Epithelial cell of proximal tubule (primary cell): ENCODE measurements around the gene FGF2. TPM values are rescaled to one million over a fixed set of nuclear protein-coding genes. Genes with fewer than 3 reads are reported as not detected.
"Not testable (repeated sequence)": the region's sequence is repeated elsewhere in the genome, so short reads cannot be mapped to it uniquely, and the experiment has no call there.

ENCODE experiments used
- DNase-seq: peaks from one replicate; pipeline ENCODE4 v3.0.0-alpha.2; 2011; ENCODE audit warnings: low read depth
- H3K4me3 ChIP-seq: 2 replicates; pipeline ENCODE4 v1.5.1; 2011; ENCODE audit warnings: low read depth, mild to moderate bottlenecking, low read length
- CTCF ChIP-seq: conservative IDR thresholded peaks from 2 replicates; pipeline ENCODE4 v1.5.1; 2012; ENCODE audit warnings: low read depth, mild to moderate bottlenecking, low read length
- total RNA-seq: library from RNA; depleted of rRNA; stranded (reverse); fragments of >200 nt; gene quantifications from 2 replicates; pipeline ENCODE4 v1.2.3, GENCODE V29; 2015

Gene FGF2
- total RNA-seq, 1 donor from 2014 or later, result 11.4 TPM

GRCh38 chr4:122785099-122785498 lies 41.5 kb upstream of the FGF2 start:
- no peak for TF ChIP-seq CTCF
- DNase-seq, result no peak
- H3K4me3 ChIP-seq, result no peak overlapping the region

GRCh38 chr4:122786296-122786695 lies 40.3 kb upstream of the FGF2 start:
- H3K4me3 ChIP-seq, result not testable (repeated sequence)
- peak; percentile 32 for DNase-seq

- H3K4me3 ChIP-seq, DNase-seq: not testable (repeated sequence)
Measured at GRCh38 chr4:122786920-122787319, 39.7 kb upstream of the FGF2 start.

- no peak for DNase-seq
- TF ChIP-seq CTCF, result no peak
- H3K4me3 ChIP-seq, result no peak overlapping the region
Measured at GRCh38 chr4:122787940-122788339, 38.7 kb upstream of the FGF2 start.

GRCh38 chr4:122788935-122789334 lies 37.7 kb upstream of the FGF2 start:
- no peak overlapping the region for H3K4me3 ChIP-seq
- TF ChIP-seq CTCF, result no peak
- no peak for DNase-seq

- TF ChIP-seq CTCF, result no peak
- no peak overlapping the region for H3K4me3 ChIP-seq
- DNase-seq, result no peak
Measured at GRCh38 chr4:122793811-122794210, 32.8 kb upstream of the FGF2 start.

GRCh38 chr4:122796801-122797404 lies 29.7 kb upstream of the FGF2 start:
- no peak overlapping the region for H3K4me3 ChIP-seq
- no peak for DNase-seq
- TF ChIP-seq CTCF, result no peak

GRCh38 chr4:122797405-122798094 lies 29.1 kb upstream of the FGF2 start:
- TF ChIP-seq CTCF, result no peak
- no peak overlapping the region for H3K4me3 ChIP-seq
- no peak for DNase-seq
